AG09319 (cell line): Measurements from ENCODE around the gene NIPSNAP2.
A peak's percentile ranks its signal among the peaks of the same experiment; 100 is the strongest.

Experiments used
- DNase-seq: peaks from one replicate; pipeline ENCODE4 v3.0.0-alpha.2; 2010; ENCODE audit warnings: low read depth; ENCODE audit errors: extremely low read depth
- CTCF ChIP-seq: IDR thresholded peaks from 2 replicates; pipeline ENCODE4 v1.5.1; 2011; ENCODE audit warnings: low read depth, mild to moderate bottlenecking, inconsistent platforms, low read length, moderate library complexity

The NIPSNAP2 gene

GRCh38 chr7:55964261-55965099 is at the start of gene NIPSNAP2:
NIPSNAP2 (plus strand) TSS chr7:55964585; CDS start chr7:55964610, 25 bp downstream.
- DNase-seq = no peak
- peak; percentile 22 for TF ChIP-seq CTCF

- no peak for TF ChIP-seq CTCF
These were observed 46.6 kb upstream of the NIPSNAP2 start for GRCh38 chr7:55917771-55918170.

GRCh38 chr7:55928006-55928767 is 36.2 kb upstream of the NIPSNAP2 start:
- TF ChIP-seq CTCF = no peak
- no peak for DNase-seq

More at GRCh38 chr7:55917771-55918170, 46.6 kb upstream of the NIPSNAP2 start:
- no peak for DNase-seq

GRCh38 chr7:55931421-55932151 is 32.8 kb upstream of the NIPSNAP2 start:
- TF ChIP-seq CTCF = no peak
- DNase-seq = no peak

GRCh38 chr7:55939514-55940123 is 24.8 kb upstream of the NIPSNAP2 start:
- no peak for DNase-seq
- TF ChIP-seq CTCF = no peak

- DNase-seq = no peak
- TF ChIP-seq CTCF = no peak
These were observed 17.8 kb upstream of the NIPSNAP2 start for GRCh38 chr7:55946545-55946944.
